ENCODE data around the gene LCP1. TPM values are rescaled to one million over a fixed set of nuclear protein-coding genes. Genes with fewer than 3 reads are reported as not detected.

Gene LCP1
- total RNA-seq, 2 experiments from 2014 or later = 1,012 to 1,022 TPM

GRCh38 chr13:46097663-46098062 is 84.3 kb downstream of the LCP1 start:
- Mint-ChIP-seq H3K9me3 (no peaks in the 10 kb centered on the region), H3K27ac (no peak overlapping the region), H3K27me3 (peaks cover 13% of the 10 kb centered on the region), H3K4me1 (ENCODE audit: low read depth) (no peaks in the 10 kb centered on the region), H3K4me3 (no peak overlapping the region), H3K36me3 (no peaks in the 10 kb centered on the region)
- CTCF ChIA-PET = no interaction called here
- intact Hi-C loops (cut with micrococcal nuclease) = no loop called here
- POLR2A ChIA-PET = no interaction called here
- DNase-seq = no peak

- Mint-ChIP-seq H3K27me3 (peaks cover 17% of the 10 kb centered on the region), H3K9me3 (no peaks in the 10 kb centered on the region), H3K4me3 (no peak overlapping the region), H3K36me3 (no peaks in the 10 kb centered on the region), H3K4me1 (ENCODE audit: low read depth) (no peaks in the 10 kb centered on the region), H3K27ac (no peak overlapping the region)
- DNase-seq = no peak
- CTCF ChIA-PET = no interaction called here
- intact Hi-C loops (cut with micrococcal nuclease) = no loop called here
- POLR2A ChIA-PET = no interaction called here
Observed at GRCh38 chr13:46097015-46097414, 85.0 kb downstream of the LCP1 start.

- CTCF ChIA-PET = no interaction called here
- peaks cover 18% of the 10 kb centered on the region for H3K27me3 Mint-ChIP-seq
- H3K36me3 Mint-ChIP-seq = no peaks in the 10 kb centered on the region
- DNase-seq = no peak
- POLR2A ChIA-PET = no interaction called here
- no peak overlapping the region for H3K27ac Mint-ChIP-seq
- intact Hi-C loops (cut with micrococcal nuclease) = no loop called here
- H3K4me3 Mint-ChIP-seq = no peak overlapping the region
- no peaks in the 10 kb centered on the region for H3K9me3 Mint-ChIP-seq
- H3K4me1 Mint-ChIP-seq (ENCODE audit: low read depth) = no peaks in the 10 kb centered on the region
Observed at GRCh38 chr13:46094478-46094877, 87.5 kb downstream of the LCP1 start.

GRCh38 chr13:46088821-46089562 is 93.0 kb downstream of the LCP1 start:
- intact Hi-C loops (cut with micrococcal nuclease) = no loop called here
- ChIA-PET CTCF (interaction anchor here (1.8 kb wide), 1 partner anchor 71 kb away, joined by 4 read pairs; no protein-coding TSS in a partner anchor), POLR2A (no interaction called here)
- H3K27me3 Mint-ChIP-seq = peaks cover 10% of the 10 kb centered on the region
- H3K36me3 Mint-ChIP-seq = no peaks in the 10 kb centered on the region
- DNase-seq = no peak
- H3K4me3 Mint-ChIP-seq = no peak overlapping the region
- no peaks in the 10 kb centered on the region for H3K4me1 Mint-ChIP-seq (ENCODE audit: low read depth)
- H3K9me3 Mint-ChIP-seq = no peaks in the 10 kb centered on the region
- H3K27ac Mint-ChIP-seq = no peak overlapping the region

GRCh38 chr13:46087481-46087880 is 94.5 kb downstream of the LCP1 start:
- POLR2A ChIA-PET = no interaction called here
- H3K27ac Mint-ChIP-seq = no peak overlapping the region
- H3K9me3 Mint-ChIP-seq = no peaks in the 10 kb centered on the region
- H3K27me3 Mint-ChIP-seq = peaks cover 8% of the 10 kb centered on the region
- H3K4me1 Mint-ChIP-seq (ENCODE audit: low read depth) = no peaks in the 10 kb centered on the region
- H3K4me3 Mint-ChIP-seq = no peak overlapping the region
- no peak for DNase-seq
- CTCF ChIA-PET = no interaction called here
- no peaks in the 10 kb centered on the region for H3K36me3 Mint-ChIP-seq
- intact Hi-C loops (cut with micrococcal nuclease) = no loop called here

GRCh38 chr13:46086985-46087384 is 95.0 kb downstream of the LCP1 start:
- intact Hi-C loops (cut with micrococcal nuclease) = no loop called here
- peaks cover 5% of the 10 kb centered on the region for H3K27me3 Mint-ChIP-seq
- no peak for DNase-seq
- no peak overlapping the region for H3K27ac Mint-ChIP-seq
- no peak overlapping the region for H3K4me3 Mint-ChIP-seq
- no peaks in the 10 kb centered on the region for H3K4me1 Mint-ChIP-seq (ENCODE audit: low read depth)
- no peaks in the 10 kb centered on the region for H3K9me3 Mint-ChIP-seq
- H3K36me3 Mint-ChIP-seq = no peaks in the 10 kb centered on the region
- ChIA-PET POLR2A (no interaction called here), CTCF (no interaction called here)

- POLR2A ChIA-PET = no interaction called here
- Mint-ChIP-seq H3K27me3 (peaks cover 4% of the 10 kb centered on the region), H3K9me3 (no peaks in the 10 kb centered on the region), H3K36me3 (no peaks in the 10 kb centered on the region), H3K27ac (no peak overlapping the region), H3K4me1 (ENCODE audit: low read depth) (no peaks in the 10 kb centered on the region), H3K4me3 (no peak overlapping the region)
- intact Hi-C loops (cut with micrococcal nuclease) = no loop called here
- no peak for DNase-seq
- CTCF ChIA-PET = no interaction called here
Observed at GRCh38 chr13:46086421-46086922, 95.5 kb downstream of the LCP1 start.

GRCh38 chr13:46085737-46086136 is 96.2 kb downstream of the LCP1 start:
- Mint-ChIP-seq H3K36me3 (no peaks in the 10 kb centered on the region), H3K27ac (no peak overlapping the region), H3K27me3 (peaks cover 4% of the 10 kb centered on the region), H3K4me1 (ENCODE audit: low read depth) (no peaks in the 10 kb centered on the region), H3K9me3 (no peaks in the 10 kb centered on the region), H3K4me3 (no peak overlapping the region)
- no peak for DNase-seq
- ChIA-PET POLR2A (no interaction called here), CTCF (no interaction called here)
- intact Hi-C loops (cut with micrococcal nuclease) = no loop called here

GRCh38 chr13:46082324-46082723 is 99.7 kb downstream of the LCP1 start:
- CTCF ChIA-PET = interaction anchor here (1.6 kb wide), 1 partner anchor 19 kb away, joined by 3 read pairs; no protein-coding TSS in a partner anchor
- Mint-ChIP-seq H3K4me3 (no peak overlapping the region), H3K27ac (no peak overlapping the region), H3K27me3 (no peaks in the 10 kb centered on the region), H3K36me3 (no peaks in the 10 kb centered on the region), H3K4me1 (ENCODE audit: low read depth) (peaks cover 20% of the 10 kb centered on the region), H3K9me3 (no peaks in the 10 kb centered on the region)
- no peak for DNase-seq
- intact Hi-C loops (cut with micrococcal nuclease) = no loop called here
- POLR2A ChIA-PET = no interaction called here

GRCh38 chr13:46079770-46080169 is 102.2 kb downstream of the LCP1 start:
- Mint-ChIP-seq H3K27me3 (peaks cover under 1% of the 10 kb centered on the region), H3K4me1 (ENCODE audit: low read depth) (peaks cover 20% of the 10 kb centered on the region), H3K9me3 (no peaks in the 10 kb centered on the region), H3K36me3 (no peaks in the 10 kb centered on the region), H3K4me3 (no peak overlapping the region), H3K27ac (no peak overlapping the region)
- ChIA-PET CTCF (no interaction called here), POLR2A (no interaction called here)
- no peak for DNase-seq
- intact Hi-C loops (cut with micrococcal nuclease) = no loop called here

GRCh38 chr13:46077265-46077664 is 104.7 kb downstream of the LCP1 start:
- no peak overlapping the region for H3K4me3 Mint-ChIP-seq
- no peaks in the 10 kb centered on the region for H3K36me3 Mint-ChIP-seq
- DNase-seq = no peak
- peaks cover 2% of the 10 kb centered on the region for H3K27me3 Mint-ChIP-seq
- ChIA-PET POLR2A (no interaction called here), CTCF (no interaction called here)
- H3K27ac Mint-ChIP-seq = no peak overlapping the region
- H3K4me1 Mint-ChIP-seq (ENCODE audit: low read depth) = peaks cover 20% of the 10 kb centered on the region
- no peaks in the 10 kb centered on the region for H3K9me3 Mint-ChIP-seq
- intact Hi-C loops (cut with micrococcal nuclease) = no loop called here

- H3K9me3 Mint-ChIP-seq = no peaks in the 10 kb centered on the region
- POLR2A ChIA-PET = no interaction called here
Observed at GRCh38 chr13:46076827-46077226, 105.2 kb downstream of the LCP1 start.

More at GRCh38 chr13:46076827-46077226, 105.2 kb downstream of the LCP1 start:
- peaks cover 2% of the 10 kb centered on the region for H3K27me3 Mint-ChIP-seq
- peaks cover 20% of the 10 kb centered on the region for H3K4me1 Mint-ChIP-seq (ENCODE audit: low read depth)
- CTCF ChIA-PET = no interaction called here
- DNase-seq = no peak
- no peak overlapping the region for H3K27ac Mint-ChIP-seq
- intact Hi-C loops (cut with micrococcal nuclease) = no loop called here
- no peak overlapping the region for H3K4me3 Mint-ChIP-seq
- no peaks in the 10 kb centered on the region for H3K36me3 Mint-ChIP-seq
